Naive thymus-derived CD4-positive, alpha-beta T cell (primary cell): ENCODE data around the gene TRPM8. TPM values are rescaled to one million over a fixed set of nuclear protein-coding genes. Genes with fewer than 3 reads are reported as not detected.

ENCODE experiments used
- ATAC-seq: fragments of 150-1000 bp; cut with Tn5 transposase; 2 replicates; pipeline ENCODE4 v1.10.0; 2021; ENCODE audit warnings: mild to moderate bottlenecking, moderate library complexity
- CTCF ChIA-PET: fragments of 350-600 bp; sonication (Branson Sonifier 250); formaldehyde crosslinking; loops from one replicate; lab custom pipeline; 2021; ENCODE audit warnings: antibody characterized with exemption; lab: Charles Lee
- POLR2A ChIA-PET: fragments of 350-600 bp; sonication (Branson Sonifier 250); formaldehyde crosslinking; loops from one replicate; lab custom pipeline; 2021; ENCODE audit warnings: antibody characterized with exemption, inconsistent platforms; lab: Charles Lee
- DNase-seq, 9 donors: peaks; one replicate each; pipeline versions ENCODE4 v3.0.0 to v3.0.0-alpha.2; 2020 to 2022; ENCODE audit warnings: mixed read lengths in 1 of 9
- H3K27ac ChIP-seq: one replicate; pipeline ENCODE4 v1.7.0; 2013; ENCODE audit warnings: mild to moderate bottlenecking, low read depth, low read length, moderate library complexity
- H3K27me3 ChIP-seq, 2 donors: one replicate each; pipeline ENCODE4 v1.7.0; 2013; ENCODE audit warnings: low read length in 2 of 2, mild to moderate bottlenecking in 2 of 2, moderate library complexity in 2 of 2; ENCODE audit not compliant: control insufficient read depth in 2 of 2, insufficient read depth in 2 of 2
- H3K36me3 ChIP-seq, 3 experiments: 1 replicate in 2 of 3; 2 replicates in 1 of 3; pipeline ENCODE4 v1.7.0; 2013; ENCODE audit warnings: low read length in 3 of 3, mild to moderate bottlenecking in 3 of 3, moderate library complexity in 1 of 3; ENCODE audit not compliant: insufficient read depth in 3 of 3, control insufficient read depth in 2 of 3
- H3K4me1 ChIP-seq, 2 donors: one replicate each; pipeline ENCODE4 v1.7.0; 2013; ENCODE audit warnings: low read length in 2 of 2, mild to moderate bottlenecking in 2 of 2, moderate library complexity in 1 of 2; ENCODE audit not compliant: control insufficient read depth in 2 of 2, insufficient read depth in 2 of 2
- H3K4me3 ChIP-seq: 2 replicates; pipeline ENCODE4 v1.7.0; 2013; ENCODE audit warnings: mild to moderate bottlenecking, low read length
- H3K9me3 ChIP-seq, 3 experiments: 1 replicate in 2 of 3; 2 replicates in 1 of 3; pipeline ENCODE4 v1.7.0; 2013; ENCODE audit warnings: low read length in 3 of 3; ENCODE audit not compliant: control insufficient read depth in 2 of 3
- H3K27ac Mint-ChIP-seq, 9 donors: one replicate each; pipeline ENCODE4 v1.8.0; 2020 to 2022; ENCODE audit warnings: mixed read lengths in 9 of 9, mild to moderate bottlenecking in 8 of 9, moderate library complexity in 5 of 9, inconsistent platforms in 2 of 9
- H3K27me3 Mint-ChIP-seq, 5 donors: one replicate each; pipeline ENCODE4 v1.8.0; 2021 to 2022; ENCODE audit warnings: mixed read lengths in 5 of 5, mild to moderate bottlenecking in 1 of 5
- H3K36me3 Mint-ChIP-seq, 5 donors: one replicate each; pipeline ENCODE4 v1.8.0; 2020 to 2022; ENCODE audit warnings: mixed read lengths in 5 of 5, mild to moderate bottlenecking in 3 of 5, inconsistent platforms in 1 of 5
- H3K4me1 Mint-ChIP-seq, 7 donors: one replicate each; pipeline ENCODE4 v1.8.0; 2020 to 2022; ENCODE audit warnings: mixed read lengths in 7 of 7, mild to moderate bottlenecking in 3 of 7, inconsistent platforms in 1 of 7
- H3K4me3 Mint-ChIP-seq, 10 donors: one replicate each; pipeline ENCODE4 v1.8.0; 2020 to 2022; ENCODE audit warnings: mild to moderate bottlenecking in 10 of 10, mixed read lengths in 10 of 10, moderate library complexity in 6 of 10, inconsistent platforms in 2 of 10
- H3K9me3 Mint-ChIP-seq, 11 donors: one replicate each; pipeline ENCODE4 v1.8.0; 2020 to 2022; ENCODE audit warnings: mixed read lengths in 11 of 11, mild to moderate bottlenecking in 4 of 11, inconsistent platforms in 1 of 11, moderate library complexity in 1 of 11
- intact Hi-C, 2 donors: fragments of 100-400 bp; cut with micrococcal nuclease; formaldehyde crosslinking; loops; one replicate each; pipeline ENCODE4 v1.15.1; 2023
- polyA plus RNA-seq, 2 donors: library from polyadenylated mRNA; unstranded; fragments of 300-500 nt; fragmentation: Illumina TruSeq; gene quantifications; one replicate each; pipeline ENCODE4 v1.2.3, GENCODE V29; 2021
- total RNA-seq, 6 experiments: library from RNA in 5 of 6; stranded (reverse) in 5 of 6; gene quantifications; 1 replicate in 5 of 6; 2 replicates in 1 of 6; pipeline ENCODE4 v1.2.3 and lab custom pipeline; 2021 to 2026

Gene TRPM8
- total and polyA plus RNA-seq, 7 experiments from 2014 or later, result not detected

DNA sequence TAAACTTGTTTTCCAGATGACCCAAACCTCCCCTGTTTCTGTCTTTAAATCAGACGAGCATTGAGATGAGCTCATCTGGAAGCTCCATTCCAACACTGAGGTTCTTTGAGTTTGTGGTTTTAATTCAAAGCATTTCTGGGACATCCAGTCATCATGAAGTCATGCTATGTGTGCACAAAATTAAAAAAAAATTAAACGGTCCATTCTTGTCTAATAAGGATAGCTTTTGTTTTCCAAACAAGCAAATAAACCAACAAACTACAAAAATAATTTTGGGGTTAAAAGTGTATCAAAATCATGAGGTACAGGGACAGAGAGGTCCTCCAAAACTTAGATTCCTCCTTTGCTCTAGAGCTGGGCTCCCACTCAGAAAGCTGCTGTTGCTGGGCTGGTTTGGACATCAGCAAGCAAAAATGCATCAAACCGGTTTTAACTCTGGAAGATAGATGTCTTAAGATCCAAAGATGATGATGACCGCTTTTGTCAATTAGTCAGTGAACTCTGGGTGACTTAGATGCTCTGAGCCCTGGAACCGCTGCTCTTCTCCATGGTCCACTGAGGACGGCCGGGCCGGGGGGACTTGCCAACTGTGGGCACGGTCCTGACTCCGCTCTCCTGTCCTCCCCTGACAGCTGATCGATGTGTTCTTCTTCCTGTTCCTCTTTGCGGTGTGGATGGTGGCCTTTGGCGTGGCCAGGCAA is 65.4 kb downstream of the TRPM8 start:
- Mint-ChIP-seq H3K9me3 (peaks cover 0 to 19% (median 0%) of the 10 kb centered on the region in 11 donors), H3K4me3 (no peak overlapping the region), H3K36me3 (peaks cover 0 to 7% (median 3%) of the 10 kb centered on the region in 5 donors), H3K27ac (peak overlapping the region in 1 of 9 donors; percentile 23), H3K4me1 (peaks cover 3 to 28% (median 12%) of the 10 kb centered on the region in 7 donors), H3K27me3 (peaks cover 0 to 32% (median 0%) of the 10 kb centered on the region in 5 donors)
- ATAC-seq (no peak), DNase-seq (no peak)
- H3K4me3 ChIP-seq, result no peak overlapping the region
- no peaks in the 10 kb centered on the region for H3K9me3 ChIP-seq
- no peaks in the 10 kb centered on the region for H3K27me3 ChIP-seq
- ChIA-PET CTCF (interaction anchor here (0.5 to 0.6 kb wide), 2 partner anchors 257 to 321 kb away, joined by 3 read pairs; no protein-coding TSS in a partner anchor), POLR2A (no interaction called here)
- H3K36me3 ChIP-seq, result no peaks in the 10 kb centered on the region
- intact Hi-C loops, result no loop called here
- no peak overlapping the region for H3K27ac ChIP-seq
- H3K4me1 ChIP-seq, result peaks cover 0 to 12% of the 10 kb centered on the region in 2 donors

- no peak overlapping the region for H3K4me3 ChIP-seq
- no peak overlapping the region for H3K27ac ChIP-seq
- CTCF ChIA-PET, result no interaction called here
- peaks cover 2 to 28% (median 5%) of the 10 kb centered on the region in 11 donors for H3K9me3 Mint-ChIP-seq
- H3K4me1 Mint-ChIP-seq, result peaks cover 5 to 25% (median 15%) of the 10 kb centered on the region in 7 donors
- intact Hi-C loops, result no loop called here
- no peak overlapping the region for H3K27ac Mint-ChIP-seq
- H3K27me3 ChIP-seq, result no peaks in the 10 kb centered on the region
- peaks cover 0 to under 1% (median 0%) of the 10 kb centered on the region in 3 experiments for H3K9me3 ChIP-seq
- H3K36me3 ChIP-seq, result no peaks in the 10 kb centered on the region
- peaks cover 3 to 15% (median 7%) of the 10 kb centered on the region in 5 donors for H3K36me3 Mint-ChIP-seq
- POLR2A ChIA-PET, result no interaction called here
- ATAC-seq (no peak), DNase-seq (no peak)
- peaks cover 0 to 3% of the 10 kb centered on the region in 2 donors for H3K4me1 ChIP-seq
- H3K27me3 Mint-ChIP-seq, result peaks cover 0 to 38% (median 0%) of the 10 kb centered on the region in 5 donors
- H3K4me3 Mint-ChIP-seq, result no peak overlapping the region
Measured at GRCh38 chr2:233983445-233983844, 66.3 kb downstream of the TRPM8 start.

- Mint-ChIP-seq H3K4me1 (peaks cover 34 to 55% (median 48%) of the 10 kb centered on the region in 7 donors), H3K9me3 (peaks cover 9 to 51% (median 14%) of the 10 kb centered on the region in 11 donors)
- H3K4me1 ChIP-seq, result peaks cover 31 to 37% of the 10 kb centered on the region in 2 donors
Measured at GRCh38 chr2:233988581-233988980, 71.4 kb downstream of the TRPM8 start.

DNA sequence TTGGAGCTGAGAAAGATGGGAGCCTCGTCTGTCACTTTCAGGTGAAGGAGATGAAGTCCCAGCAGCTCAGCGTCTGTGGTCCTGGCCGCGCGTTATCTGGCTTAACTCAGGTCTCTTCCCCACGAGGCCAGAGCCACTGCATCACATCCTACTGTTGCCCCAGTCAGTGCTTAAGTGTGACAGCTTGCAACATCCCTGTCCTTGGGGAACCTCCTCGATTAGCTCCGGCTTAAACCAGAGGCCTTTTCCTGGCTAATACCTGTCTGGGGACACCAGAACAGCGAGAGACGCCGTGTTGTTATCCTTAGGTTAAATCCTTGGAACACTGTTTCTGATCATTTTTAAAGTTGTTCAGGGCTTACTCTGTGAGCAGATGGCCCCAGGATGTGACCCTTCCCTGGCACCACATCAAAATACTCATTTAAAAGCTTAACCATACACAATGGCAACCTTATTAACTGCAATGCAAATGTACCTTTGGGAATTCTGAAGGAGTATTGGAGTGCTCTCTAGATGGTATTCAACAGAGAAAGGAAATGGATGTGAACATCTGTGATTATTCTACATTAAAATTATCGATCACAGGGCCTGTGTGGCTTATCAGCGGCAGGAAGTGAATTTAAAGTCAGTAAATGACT is 72.2 kb downstream of the TRPM8 start:
- H3K4me3 Mint-ChIP-seq, result peak overlapping the region in 5 of 10 donors; percentile 40 to 70 (median 63)
- ChIA-PET CTCF (interaction anchor here (0.7 to 1.4 kb wide), 4 partner anchors 12 to 512 kb away, joined by 3 to 4 read pairs (median 4); no protein-coding TSS in a partner anchor), POLR2A (interaction anchor here (0.9 to 1.5 kb wide), 4 partner anchors 8 to 301 kb away, joined by 3 to 7 read pairs (median 4); no protein-coding TSS in a partner anchor)
- H3K9me3 ChIP-seq, result peaks cover 3 to 13% (median 10%) of the 10 kb centered on the region in 3 experiments
- peaks cover 5 to 31% (median 13%) of the 10 kb centered on the region in 5 donors for H3K36me3 Mint-ChIP-seq
- intact Hi-C loops, result no loop called here
- H3K4me1 ChIP-seq, result peaks cover 31 to 37% of the 10 kb centered on the region in 2 donors
- H3K27me3 Mint-ChIP-seq, result peaks cover 0 to 39% (median 0%) of the 10 kb centered on the region in 5 donors
- H3K36me3 ChIP-seq, result no peaks in the 10 kb centered on the region
- peak overlapping the region; percentile 9 for H3K4me3 ChIP-seq
- ATAC-seq, result no peak
- peaks cover 34 to 62% (median 48%) of the 10 kb centered on the region in 7 donors for H3K4me1 Mint-ChIP-seq
- no peak overlapping the region for H3K27ac ChIP-seq
- H3K27me3 ChIP-seq, result no peaks in the 10 kb centered on the region
- peak overlapping the region in 5 of 9 donors; percentile 8 to 90 (median 83) for H3K27ac Mint-ChIP-seq
- H3K9me3 Mint-ChIP-seq, result peaks cover 9 to 48% (median 14%) of the 10 kb centered on the region in 11 donors
- no peak for DNase-seq

More at GRCh38 chr2:233988581-233988980, 71.4 kb downstream of the TRPM8 start:
- ATAC-seq, result no peak
- peak overlapping the region in 4 of 9 donors; percentile 1 to 83 (median 50) for H3K27ac Mint-ChIP-seq
- H3K36me3 Mint-ChIP-seq, result peaks cover 7 to 31% (median 13%) of the 10 kb centered on the region in 5 donors
- ChIA-PET POLR2A (interaction anchor here (0.5 to 0.9 kb wide), 3 partner anchors 9 to 208 kb away, joined by 3 to 7 read pairs (median 4); no protein-coding TSS in a partner anchor), CTCF (interaction anchor here (1.1 to 1.4 kb wide), 2 partner anchors 11 to 509 kb away, joined by 3 to 4 read pairs; no protein-coding TSS in a partner anchor)
- H3K4me3 Mint-ChIP-seq, result peak overlapping the region in 4 of 10 donors; percentile 5 to 69 (median 46)
- H3K27me3 ChIP-seq, result no peaks in the 10 kb centered on the region
- DNase-seq, result no peak
- no peaks in the 10 kb centered on the region for H3K36me3 ChIP-seq
- H3K9me3 ChIP-seq, result peaks cover 3 to 13% (median 10%) of the 10 kb centered on the region in 3 experiments
- H3K27me3 Mint-ChIP-seq, result peaks cover 0 to 44% (median 0%) of the 10 kb centered on the region in 5 donors
- intact Hi-C loops, result no loop called here
- H3K27ac ChIP-seq, result no peak overlapping the region
- no peak overlapping the region for H3K4me3 ChIP-seq

GRCh38 chr2:233990261-233990798 is 73.2 kb downstream of the TRPM8 start:
- peaks cover 9 to 40% (median 12%) of the 10 kb centered on the region in 11 donors for H3K9me3 Mint-ChIP-seq

More at GRCh38 chr2:233990261-233990798, 73.2 kb downstream of the TRPM8 start:
- Mint-ChIP-seq H3K4me3 (peak overlapping the region; percentile 40 to 80 (median 69)), H3K27ac (peak overlapping the region; percentile 64 to 93 (median 84)), H3K4me1 (peaks cover 33 to 68% (median 55%) of the 10 kb centered on the region in 7 donors), H3K27me3 (peaks cover 0 to 34% (median 0%) of the 10 kb centered on the region in 5 donors), H3K36me3 (peaks cover 3 to 30% (median 13%) of the 10 kb centered on the region in 5 donors)
- intact Hi-C loops, result loop anchor here (1.0 to 5.0 kb wide), 8 partner anchors 22 to 507 kb away; partner anchors contain the start of gene ARL4C (in 1 of the 2)
- ATAC-seq (peak; percentile 92), DNase-seq (peak in 8 of 9 donors; percentile 35 to 85 (median 76))
- Histone ChIP-seq H3K27ac (no peak overlapping the region), H3K4me3 (peak overlapping the region; percentile 21), H3K36me3 (no peaks in the 10 kb centered on the region), H3K9me3 (peaks cover 3 to 13% (median 10%) of the 10 kb centered on the region in 3 experiments), H3K4me1 (peaks cover 31 to 37% of the 10 kb centered on the region in 2 donors), H3K27me3 (no peaks in the 10 kb centered on the region)
- ChIA-PET POLR2A (interaction anchor here (0.7 to 1.5 kb wide), 5 partner anchors 18 to 510 kb away, joined by 3 to 4 read pairs (median 3); no protein-coding TSS in a partner anchor), CTCF (interaction anchor here (0.6 to 1.4 kb wide), 3 partner anchors 112 to 508 kb away, joined by 3 to 4 read pairs (median 4); no protein-coding TSS in a partner anchor)
